H1 (cell line): ENCODE results near the gene TDO2. TPM values are rescaled to one million over a fixed set of nuclear protein-coding genes. Genes with fewer than 3 reads are reported as not detected.

Source experiments
- JUN ChIP-seq: IDR thresholded peaks from 2 replicates; pipeline ENCODE4 v1.6.1; 2011; ENCODE audit warnings: low read depth, mild to moderate bottlenecking, improper control_type of control experiment, low read length
- RFX5 ChIP-seq: IDR thresholded peaks from 2 replicates; pipeline ENCODE4 v1.6.1; 2011; ENCODE audit warnings: low read depth, low read length, improper control_type of control experiment, borderline replicate concordance
- polyA plus RNA-seq, 7 experiments: library from polyadenylated mRNA; depleted of rRNA in 3 of 7; stranded (reverse) in 5 of 7; unstranded in 2 of 7; fragments of >200 nt in 5 of 7; fragments of 200-250 nt in 2 of 7; gene quantifications; 1 replicate in 5 of 7; 2 replicates in 1 of 7; 4 replicates in 1 of 7; pipeline versions ENCODE4 v1.2.1 to v1.2.3, GENCODE V29; 2011 to 2013; ENCODE audit warnings: missing spikeins in 2 of 7, mixed read lengths in 2 of 7
- total RNA-seq: library from RNA; stranded (reverse); fragmentation: NEBNext Ultra II Directional; extraction: Animal tissue kit (Norgen Biotek cat#: 25700); gene quantifications from 2 replicates; pipeline ENCODE4 v1.2.1, GENCODE V29; 2021

Gene TDO2
- total and polyA plus RNA-seq, 2 of the 8 experiments (the other 6 are each of a cell fraction or from before 2014, with no cell fraction given) = 0.03 TPM; not detected in 1

DNA sequence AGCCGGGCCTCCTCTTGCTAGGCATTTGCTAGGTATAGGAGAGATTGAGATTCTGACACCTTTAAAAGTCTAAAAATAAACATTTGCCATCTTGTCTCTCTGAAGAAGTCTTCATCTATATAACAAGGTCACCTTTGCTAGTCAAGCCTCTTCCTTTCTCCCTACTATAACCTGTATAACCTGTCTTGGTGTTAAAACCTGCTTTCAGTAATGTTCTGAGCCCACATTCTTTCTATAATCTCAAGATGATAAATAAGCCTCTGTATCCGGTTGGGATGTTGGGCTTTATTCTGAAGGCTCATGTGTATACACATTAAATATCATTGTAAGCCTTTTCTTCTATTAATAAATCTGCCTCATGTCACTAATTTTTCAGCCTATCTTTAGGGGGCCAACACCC lies 47.6 kb upstream of the TDO2 start (continued):
- no peak for TF ChIP-seq JUN
- no peak for TF ChIP-seq RFX5
- TF ChIP-seq, all 59 proteins: peak for 0
